Cardiac fibroblast (primary cell): ENCODE results near the gene MARK2.

Experiments used
- DNase-seq, 2 donors: peaks; one replicate each; pipeline versions ENCODE4 v3.0.0 to v3.0.0-alpha.2; 2010; ENCODE audit warnings: low read depth in 2 of 2
- H3K4me3 ChIP-seq, 2 donors: replicated peaks in 1 of 2; 1 replicate in 1 of 2; 2 replicates in 1 of 2; pipeline ENCODE4 v1.5.1; 2011; ENCODE audit warnings: low read depth in 2 of 2, low read length in 2 of 2, mild to moderate bottlenecking in 2 of 2, moderate library complexity in 1 of 2
- TF ChIP-seq, protein P1 (sequence below): IDR thresholded peaks from one replicate; pipeline ENCODE4 v1.5.1; 2011; ENCODE audit warnings: low read depth, mild to moderate bottlenecking, low read length, inconsistent platforms

MARK2 gene

GRCh38 chr11:63837027-63837688 is 1.8 kb upstream of the MARK2 start:
- peak; percentile 81 for DNase-seq
- TF ChIP-seq, protein P1, sequence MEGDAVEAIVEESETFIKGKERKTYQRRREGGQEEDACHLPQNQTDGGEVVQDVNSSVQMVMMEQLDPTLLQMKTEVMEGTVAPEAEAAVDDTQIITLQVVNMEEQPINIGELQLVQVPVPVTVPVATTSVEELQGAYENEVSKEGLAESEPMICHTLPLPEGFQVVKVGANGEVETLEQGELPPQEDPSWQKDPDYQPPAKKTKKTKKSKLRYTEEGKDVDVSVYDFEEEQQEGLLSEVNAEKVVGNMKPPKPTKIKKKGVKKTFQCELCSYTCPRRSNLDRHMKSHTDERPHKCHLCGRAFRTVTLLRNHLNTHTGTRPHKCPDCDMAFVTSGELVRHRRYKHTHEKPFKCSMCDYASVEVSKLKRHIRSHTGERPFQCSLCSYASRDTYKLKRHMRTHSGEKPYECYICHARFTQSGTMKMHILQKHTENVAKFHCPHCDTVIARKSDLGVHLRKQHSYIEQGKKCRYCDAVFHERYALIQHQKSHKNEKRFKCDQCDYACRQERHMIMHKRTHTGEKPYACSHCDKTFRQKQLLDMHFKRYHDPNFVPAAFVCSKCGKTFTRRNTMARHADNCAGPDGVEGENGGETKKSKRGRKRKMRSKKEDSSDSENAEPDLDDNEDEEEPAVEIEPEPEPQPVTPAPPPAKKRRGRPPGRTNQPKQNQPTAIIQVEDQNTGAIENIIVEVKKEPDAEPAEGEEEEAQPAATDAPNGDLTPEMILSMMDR, result peak; percentile 82
- H3K4me3 ChIP-seq, result no peak overlapping the region

DNA sequence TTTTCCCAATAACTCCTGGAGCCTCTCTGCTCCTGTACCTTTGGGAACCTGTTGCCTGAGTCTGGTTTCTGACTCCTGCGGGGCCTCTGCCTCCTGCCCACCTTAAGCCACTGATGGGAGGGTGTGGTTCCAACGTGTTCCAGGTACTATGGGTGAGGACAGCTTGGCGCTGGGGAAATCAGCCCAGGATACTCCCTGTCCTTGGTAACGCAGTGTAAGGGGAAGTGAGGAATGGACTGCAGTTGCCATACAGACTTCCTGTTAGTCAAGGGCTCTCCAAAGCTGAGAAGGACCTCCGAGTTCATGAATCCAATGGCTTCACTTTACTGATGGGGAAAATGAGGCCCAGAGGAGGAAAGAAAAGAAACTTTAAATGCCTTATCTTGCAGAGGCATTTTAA is 1.2 kb upstream of the MARK2 start:
- H3K4me3 ChIP-seq, result no peak overlapping the region
- DNase-seq, result no peak
- TF ChIP-seq, protein P1, result no peak

DNA sequence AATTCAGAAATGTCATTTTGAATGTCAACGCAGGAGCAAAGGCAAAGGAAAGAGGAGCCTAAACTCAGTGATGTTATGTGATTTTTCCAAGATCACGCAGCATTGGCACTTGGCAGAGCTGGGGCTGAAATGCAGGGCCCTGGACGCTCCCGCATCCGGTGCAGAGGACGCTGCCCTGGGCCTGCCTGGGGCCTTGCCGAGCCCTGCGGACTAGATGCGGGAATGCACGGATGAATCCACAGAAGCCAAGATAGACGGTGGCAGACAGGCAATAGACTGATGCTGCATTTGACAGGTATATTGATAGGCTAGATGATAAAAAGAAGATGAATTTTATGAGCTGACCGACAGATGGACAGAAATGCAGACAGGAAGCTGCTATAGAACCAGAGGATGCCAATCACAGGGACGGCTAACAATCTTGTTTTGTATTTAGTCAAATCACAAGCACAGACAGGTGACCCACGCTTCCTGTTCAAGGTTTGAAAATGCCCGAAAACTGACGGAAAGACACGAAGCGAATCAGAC is 696 bp upstream of the MARK2 start:
- no peak for DNase-seq
- TF ChIP-seq, protein P1, result no peak
- H3K4me3 ChIP-seq, result peak overlapping the region; percentile 17 to 33

DNA sequence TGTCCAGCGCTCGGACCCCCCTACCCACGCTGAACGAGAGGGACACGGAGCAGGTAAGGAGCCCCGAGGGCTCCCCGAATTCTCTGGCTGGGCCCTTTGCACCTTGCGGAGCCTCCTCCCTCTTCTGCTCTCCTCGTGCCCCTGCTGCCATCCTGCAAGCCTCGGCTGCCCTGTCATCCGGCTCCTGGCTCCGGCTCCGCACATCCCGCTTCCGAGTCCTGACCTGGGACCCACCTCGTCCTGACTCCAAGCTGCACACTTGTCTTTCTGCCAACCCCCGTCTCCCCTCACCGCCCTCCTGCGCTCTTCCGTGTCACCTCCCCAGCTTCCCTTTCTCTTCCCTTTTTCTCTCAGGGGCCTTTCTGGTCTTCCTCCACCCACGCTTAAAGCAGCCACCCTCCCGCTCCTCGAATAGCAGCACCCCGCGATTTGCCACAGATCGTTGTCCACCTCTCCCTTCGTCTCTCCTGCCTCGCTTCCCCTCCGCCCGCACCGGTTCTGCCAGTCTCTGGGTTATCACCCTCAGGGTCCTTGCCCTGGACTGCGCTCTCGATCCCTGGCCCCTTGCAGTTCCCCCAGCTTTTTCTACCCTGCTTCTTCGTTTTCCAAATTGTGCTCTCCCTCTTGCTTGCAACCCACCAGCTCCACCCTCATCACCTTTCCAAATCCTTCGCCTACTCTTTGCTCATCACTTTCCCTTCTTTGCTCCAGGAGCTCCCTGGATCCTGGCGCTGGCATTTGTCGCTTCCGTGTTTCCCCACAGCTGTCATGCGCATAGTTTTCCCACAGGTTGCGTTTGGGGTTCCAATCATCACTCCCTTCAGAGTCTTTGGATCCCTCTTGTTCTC is 822 bp downstream of the MARK2 start:
- peak overlapping the region; percentile 94 to 95 for H3K4me3 ChIP-seq
- TF ChIP-seq, protein P1, result no peak
- DNase-seq, result peak in 1 of 2 donors; percentile 17

GRCh38 chr11:63840356-63841060 is 1.6 kb downstream of the MARK2 start:
- DNase-seq, result peak in 1 of 2 donors; percentile 9
- TF ChIP-seq, protein P1, result no peak
- peak overlapping the region; percentile 94 to 95 for H3K4me3 ChIP-seq

DNA sequence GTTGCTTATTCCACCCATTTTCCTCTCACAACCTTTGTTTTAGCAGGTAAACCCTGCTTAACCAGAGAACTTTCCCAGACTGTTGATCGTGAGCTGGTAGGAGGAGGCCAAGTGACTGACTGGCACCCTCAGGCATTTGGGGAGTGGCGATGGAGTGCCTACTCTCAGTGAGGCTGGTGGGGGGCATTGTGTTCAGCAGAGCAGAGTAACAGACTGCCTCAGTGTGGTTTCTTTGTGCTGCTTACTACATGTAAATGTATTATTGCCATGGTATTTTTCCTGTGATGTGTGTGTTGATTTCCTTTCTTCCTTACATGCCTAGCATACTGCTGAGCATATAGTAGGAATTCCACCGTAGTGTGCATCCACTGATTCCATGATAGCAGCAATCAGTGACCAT is 2.6 kb downstream of the MARK2 start:
- peak; percentile 36 to 38 for DNase-seq
- TF ChIP-seq, protein P1, result no peak
- peak overlapping the region; percentile 9 to 94 for H3K4me3 ChIP-seq
